Iris pigment epithelial cell (primary cell): ENCODE measurements around the gene ROBO4.

Experiments used
- DNase-seq: peaks from one replicate; pipeline ENCODE4 v3.0.0-alpha.2; 2011; ENCODE audit warnings: low read depth

The ROBO4 gene

GRCh38 chr11:124840666-124841065 lies 57.0 kb downstream of the ROBO4 start:
- DNase-seq = no peak

- no peak for DNase-seq
Measured at GRCh38 chr11:124839972-124840621, 57.6 kb downstream of the ROBO4 start.

- DNase-seq = no peak
Measured at GRCh38 chr11:124839128-124839971, 58.3 kb downstream of the ROBO4 start.

- DNase-seq = no peak
Measured at GRCh38 chr11:124838805-124839127, 58.9 kb downstream of the ROBO4 start.

DNA sequence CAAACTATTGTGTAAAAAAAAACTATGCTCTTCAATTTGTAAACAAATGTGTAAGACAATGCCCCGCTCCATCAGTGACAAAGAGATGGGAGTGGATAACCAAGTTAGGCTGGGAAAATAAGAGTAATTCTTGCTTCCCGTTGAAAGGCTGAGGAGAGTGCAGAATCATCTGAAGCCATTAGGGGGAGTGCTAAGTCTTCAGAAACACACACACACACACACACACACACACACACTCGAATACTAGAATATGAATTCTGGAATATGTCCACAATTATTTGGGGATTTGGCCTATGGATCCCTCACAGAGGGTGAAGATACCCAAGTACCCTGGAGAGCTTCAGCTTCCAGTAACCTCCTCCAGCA lies 60.2 kb downstream of the ROBO4 start:
- DNase-seq = peak; percentile 94

DNA sequence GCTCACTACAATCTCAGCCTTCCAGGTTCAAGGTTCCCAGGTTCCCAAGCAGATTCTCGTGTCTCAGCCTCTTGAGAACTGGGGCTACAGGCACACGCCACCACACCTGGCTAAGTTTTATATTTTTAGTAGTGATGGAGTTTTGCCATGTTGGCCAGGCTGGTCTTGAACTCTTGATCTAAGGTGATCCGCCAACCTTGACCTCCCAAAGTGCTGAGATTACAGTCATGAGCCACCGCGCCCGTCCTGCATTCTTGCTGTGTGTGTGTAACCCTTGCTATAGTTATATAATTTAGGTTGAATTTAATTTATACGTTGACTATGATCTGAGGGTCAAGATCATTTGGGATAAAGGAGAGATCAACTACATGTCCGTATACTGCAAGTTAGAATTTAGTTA lies 61.7 kb downstream of the ROBO4 start:
- no peak for DNase-seq

GRCh38 chr11:124834526-124835180 lies 63.0 kb downstream of the ROBO4 start:
- DNase-seq = no peak
